HG03039 (cell line): ENCODE data around the gene RNF121.
"Not testable (repeated sequence)": the region's sequence is repeated elsewhere in the genome, so short reads cannot be mapped to it uniquely, and the experiment has no call there.

Experiments used
- ATAC-seq: cut with Tn5 transposase; IDR thresholded peaks from one replicate; pipeline ENCODE4 v1.9.1; 2021; ENCODE audit warnings: mild to moderate bottlenecking, moderate library complexity; ENCODE audit not compliant: unreplicated experiment

RNF121 gene

DNA sequence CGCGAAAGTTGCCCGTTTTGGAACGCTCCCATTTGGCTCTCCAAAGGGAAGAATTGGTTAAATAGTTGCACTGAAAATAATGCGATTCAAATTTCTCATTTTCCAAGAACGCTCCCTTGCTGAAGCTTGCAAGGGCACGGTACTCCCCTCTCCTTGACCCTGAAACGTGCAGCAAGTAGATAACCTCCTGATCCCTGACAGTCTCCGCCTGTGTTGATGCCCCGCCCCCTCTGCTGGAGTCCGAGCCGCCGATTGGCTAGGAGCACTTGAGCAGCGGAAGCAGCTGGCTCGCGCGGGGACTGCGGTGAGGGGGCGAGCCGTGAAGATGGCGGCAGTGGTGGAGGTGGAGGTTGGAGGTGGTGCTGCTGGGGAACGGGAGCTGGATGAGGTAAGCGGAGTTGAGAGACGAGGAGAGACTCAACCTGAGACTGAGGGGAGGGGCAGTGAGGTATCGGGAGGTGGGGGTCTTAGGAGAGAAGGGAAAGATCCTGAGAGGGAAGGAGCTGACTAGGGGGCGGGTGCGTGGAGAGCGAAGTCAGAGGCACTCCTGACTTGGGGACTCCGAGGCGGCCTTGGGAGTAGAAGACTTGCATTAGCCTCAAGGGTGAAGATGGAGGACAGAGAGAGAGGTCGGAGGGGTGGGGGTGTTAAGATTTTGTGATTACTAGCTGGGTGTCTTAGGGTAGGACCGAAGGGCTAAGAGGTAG is at the start of gene RNF121:
RNF121 (plus strand) TSS at position 310 of the 707 bp plus-strand sequence; CDS start at position 326, 16 bp downstream.
- ATAC-seq = peak; percentile 73

DNA sequence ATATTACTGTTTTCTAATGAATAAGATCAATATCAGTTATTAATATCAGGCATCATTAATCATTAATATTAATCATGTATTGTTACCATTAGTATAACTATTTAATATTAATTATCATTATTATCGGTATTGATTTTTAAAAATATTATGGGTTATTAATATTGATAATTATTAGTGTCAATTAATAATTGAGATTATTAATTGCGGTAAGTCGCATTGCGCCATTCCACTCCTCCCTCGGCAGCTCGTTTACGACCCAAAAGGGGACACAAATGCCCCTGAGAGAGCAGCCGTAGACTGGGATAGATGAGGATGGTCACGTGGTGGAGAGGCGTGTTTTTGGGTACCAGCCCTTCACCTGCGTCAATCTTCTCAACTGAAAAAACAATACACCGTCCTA is 43.0 kb upstream of the RNF121 start:
- ATAC-seq = not testable (repeated sequence)

DNA sequence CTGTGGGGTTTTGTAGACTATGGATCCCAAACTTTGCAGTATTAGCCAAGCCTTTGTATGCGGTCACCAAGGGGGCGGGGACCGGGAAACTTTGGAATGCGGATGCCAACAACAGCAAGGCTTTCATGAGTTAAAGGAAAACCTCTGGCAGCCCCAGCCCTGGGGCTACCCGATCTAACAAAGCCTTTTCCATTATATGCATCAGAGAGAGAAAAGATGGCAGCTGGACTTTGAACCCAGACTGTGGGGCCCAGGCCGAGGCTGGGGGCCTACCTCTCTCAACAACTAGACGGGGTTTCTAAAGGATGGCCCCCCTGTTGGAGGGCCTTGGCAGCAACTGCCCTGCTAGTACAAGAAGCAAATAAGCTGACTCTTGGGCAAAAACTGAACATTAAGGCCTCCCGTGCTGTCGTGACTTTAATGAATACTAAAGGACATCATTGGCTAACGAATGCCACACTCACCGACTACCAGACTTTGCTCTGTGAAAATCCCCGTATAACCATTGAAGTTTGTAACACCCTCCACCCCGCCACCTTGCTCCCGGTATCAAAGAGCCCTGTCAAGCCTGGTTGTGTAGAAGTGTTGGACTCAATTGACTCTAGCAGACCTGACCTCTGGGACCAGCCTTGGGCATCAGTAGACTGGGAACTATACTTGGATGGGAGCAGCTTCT is 40.4 kb upstream of the RNF121 start:
- not testable (repeated sequence) for ATAC-seq

DNA sequence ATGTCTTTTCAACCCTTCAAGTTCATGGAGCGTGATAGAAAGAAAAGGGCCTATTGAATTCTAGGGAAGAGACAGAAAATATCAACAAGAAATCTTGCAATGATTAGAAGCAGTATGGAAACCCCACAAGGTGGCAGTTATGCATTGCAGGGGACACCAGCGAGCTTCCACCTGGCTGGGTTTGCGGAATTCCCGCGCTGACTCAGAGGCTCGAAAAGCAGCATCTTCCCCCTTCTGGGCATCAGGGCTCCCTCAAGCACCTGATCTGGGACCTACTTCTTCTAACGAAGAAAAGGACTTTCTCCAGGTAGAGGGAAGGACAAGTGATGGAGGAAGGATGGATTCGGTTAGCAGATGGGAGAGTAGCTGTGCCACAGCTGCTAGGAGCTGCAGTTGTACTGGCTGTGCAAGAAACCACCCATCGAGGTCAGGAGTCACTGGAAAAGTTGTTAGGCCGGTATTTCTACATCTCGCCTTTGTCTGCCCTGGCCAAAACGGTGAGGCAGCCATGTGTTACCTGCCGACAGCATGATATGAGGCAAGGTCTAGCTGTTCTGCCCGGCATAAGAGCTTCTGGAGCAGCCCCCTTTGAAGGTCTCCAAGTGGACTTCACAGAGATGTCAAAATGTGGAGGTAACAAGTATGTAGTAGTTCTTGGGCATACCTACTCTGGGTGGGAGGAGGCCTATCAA is 39.5 kb upstream of the RNF121 start:
- not testable (repeated sequence) for ATAC-seq

DNA sequence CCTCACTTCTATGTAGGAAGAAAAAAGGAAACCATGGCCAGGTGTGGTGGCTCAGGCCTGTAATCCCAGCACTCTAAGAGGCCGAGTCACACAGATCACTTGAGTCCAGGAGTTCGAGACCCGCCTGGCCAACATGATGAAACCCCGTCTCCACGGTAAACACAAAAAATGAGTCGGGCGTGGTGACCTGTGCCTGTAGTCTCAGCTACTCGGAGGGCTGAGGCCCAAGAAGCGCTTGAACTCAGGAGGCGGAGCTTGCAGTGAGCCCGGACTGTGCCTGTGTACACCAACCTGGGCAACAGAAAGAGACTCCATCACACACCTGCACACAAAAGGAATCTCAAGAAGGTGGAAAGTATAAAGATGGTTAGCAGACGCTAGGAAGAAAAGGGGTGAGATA is 32.9 kb upstream of the RNF121 start:
- ATAC-seq = no peak

DNA sequence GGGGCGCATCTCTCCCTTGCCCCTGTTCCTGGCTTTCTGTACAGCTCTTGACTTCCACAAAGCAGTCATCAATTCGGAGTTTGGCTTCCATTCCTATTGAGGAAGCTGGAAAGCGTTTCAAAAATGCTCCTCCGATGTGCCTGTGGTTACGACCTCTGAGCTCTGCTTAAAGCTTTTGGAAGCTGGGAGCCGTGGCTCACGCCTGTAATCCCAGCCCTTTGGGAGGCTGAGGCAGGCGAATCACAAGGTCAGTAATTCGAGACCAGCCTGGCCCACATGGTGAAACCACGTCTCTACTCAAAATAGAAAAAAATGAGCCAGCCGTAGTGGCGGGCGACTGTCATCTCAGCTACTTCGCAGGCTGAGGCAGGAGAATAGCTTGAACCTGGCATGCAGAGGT is 27.7 kb upstream of the RNF121 start:
- not testable (repeated sequence) for ATAC-seq

DNA sequence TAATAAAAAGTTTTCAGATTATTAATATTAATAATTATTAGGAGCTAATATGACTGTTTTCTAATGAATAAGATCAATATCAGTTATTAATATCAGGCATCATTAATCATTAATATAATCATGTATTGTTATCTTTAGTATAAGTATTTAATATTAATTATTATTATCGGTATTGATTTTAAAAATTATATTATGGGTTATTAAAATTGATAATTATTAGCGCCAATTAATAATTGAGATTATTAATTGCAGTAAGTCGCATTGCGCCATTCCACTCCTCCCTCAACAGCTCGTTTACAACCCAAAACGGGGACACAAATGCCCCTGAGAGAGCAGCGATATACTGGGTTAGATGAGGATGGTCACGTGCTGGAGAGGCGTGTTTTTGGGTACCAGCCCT is 20.6 kb upstream of the RNF121 start:
- ATAC-seq = no peak

DNA sequence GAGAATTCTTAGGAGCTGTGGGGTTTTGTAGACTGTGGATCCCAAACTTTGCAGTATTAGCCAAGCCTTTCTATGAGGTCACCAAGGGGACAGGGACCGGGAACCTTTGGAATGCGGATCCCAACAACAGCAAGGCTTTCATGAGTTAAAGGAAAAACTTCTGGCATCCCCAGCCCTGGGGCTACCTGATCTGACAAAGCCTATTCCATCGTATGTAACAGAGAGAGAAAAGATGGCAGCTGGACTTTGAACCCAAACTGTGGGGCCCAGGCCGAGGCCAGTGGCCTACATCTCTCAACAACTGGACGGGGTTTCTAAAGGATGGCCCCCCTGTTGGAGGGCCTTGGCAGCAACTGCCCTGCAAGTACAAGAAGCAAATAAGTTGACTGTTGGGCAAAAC is 18.1 kb upstream of the RNF121 start:
- ATAC-seq = not testable (repeated sequence)

DNA sequence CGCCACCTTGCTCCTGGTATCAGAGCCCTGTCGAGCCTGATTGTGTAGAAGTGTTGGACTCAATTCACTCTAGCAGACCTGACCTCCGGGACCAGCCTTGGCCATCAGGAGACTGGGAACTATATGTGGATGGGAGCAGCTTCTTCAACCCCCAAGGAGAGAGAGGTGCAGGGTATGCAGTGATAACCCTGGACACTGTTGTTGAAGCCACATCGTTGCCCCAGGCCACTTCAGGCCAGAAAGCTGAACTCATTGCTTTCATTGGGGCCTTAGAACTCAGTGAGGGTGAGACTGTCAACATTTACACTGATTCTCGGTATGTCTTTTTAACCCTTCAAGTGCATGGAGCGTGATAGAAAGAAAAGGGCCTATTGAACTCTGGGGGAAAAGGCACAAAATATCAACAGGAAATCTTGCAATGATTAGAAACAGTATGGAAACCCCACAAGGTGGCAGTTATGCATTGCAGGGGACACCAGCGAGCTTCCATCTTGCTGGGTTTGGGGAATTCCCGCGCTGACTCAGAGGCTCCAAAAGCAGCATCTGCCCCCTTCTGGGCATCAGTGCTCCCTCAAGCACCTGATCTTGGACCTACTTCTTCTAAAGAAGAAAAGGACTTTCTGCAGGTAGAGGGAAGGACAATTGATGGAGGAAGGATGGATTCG is 17.4 kb upstream of the RNF121 start:
- not testable (repeated sequence) for ATAC-seq

DNA sequence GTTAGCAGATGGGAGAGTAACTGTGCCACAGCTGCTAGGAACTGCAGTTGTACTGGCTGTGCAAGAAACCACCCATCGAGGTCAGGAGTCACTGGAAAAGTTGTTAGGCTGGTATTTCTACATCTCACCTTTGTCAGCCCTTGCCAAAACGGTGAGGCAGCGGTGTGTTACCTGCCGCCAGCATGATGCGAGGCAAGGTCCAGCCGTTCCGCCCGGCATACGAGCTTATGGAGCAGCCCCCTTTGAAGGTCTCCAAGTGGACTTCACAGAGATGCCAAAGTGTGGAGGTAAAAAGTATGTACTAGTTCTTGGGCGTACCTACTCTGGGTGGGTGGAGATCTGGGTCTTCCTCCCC is 16.9 kb upstream of the RNF121 start:
- ATAC-seq = not testable (repeated sequence)

DNA sequence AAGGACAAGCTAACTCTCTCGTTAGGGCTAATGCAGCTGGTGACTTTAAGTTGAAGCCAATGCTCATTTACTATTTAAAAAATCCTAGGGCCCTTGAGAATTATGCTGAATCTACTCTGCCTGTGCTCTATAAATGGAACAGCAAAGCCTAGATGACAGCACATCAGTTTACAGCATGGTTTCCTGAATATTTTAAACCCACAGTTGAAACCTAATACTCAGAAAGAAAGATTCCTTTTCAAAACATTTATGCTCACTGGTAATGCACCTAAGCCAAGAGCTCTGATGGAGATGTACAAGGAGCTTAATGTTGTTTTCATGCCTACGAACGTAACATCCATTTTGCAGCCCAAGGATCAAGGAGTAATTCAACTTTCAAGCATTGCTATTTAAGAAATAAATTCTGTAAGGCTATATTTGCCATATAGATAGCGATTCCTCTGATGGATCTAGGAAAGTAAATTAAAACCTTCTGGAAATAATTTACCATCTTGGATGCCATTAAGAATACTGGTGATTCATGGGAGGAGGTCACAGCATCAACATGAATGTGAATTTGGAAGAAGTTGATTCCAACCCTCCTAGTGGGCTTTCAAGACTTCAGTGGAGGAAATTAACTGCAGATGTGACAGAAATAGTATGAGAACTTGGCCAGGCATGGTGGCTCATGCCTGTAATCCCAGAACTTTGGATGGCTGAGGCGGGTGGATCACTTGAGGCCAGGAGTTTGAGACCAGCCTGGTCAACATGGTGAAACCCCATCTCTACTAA is 14.9 kb upstream of the RNF121 start:
- no peak for ATAC-seq

DNA sequence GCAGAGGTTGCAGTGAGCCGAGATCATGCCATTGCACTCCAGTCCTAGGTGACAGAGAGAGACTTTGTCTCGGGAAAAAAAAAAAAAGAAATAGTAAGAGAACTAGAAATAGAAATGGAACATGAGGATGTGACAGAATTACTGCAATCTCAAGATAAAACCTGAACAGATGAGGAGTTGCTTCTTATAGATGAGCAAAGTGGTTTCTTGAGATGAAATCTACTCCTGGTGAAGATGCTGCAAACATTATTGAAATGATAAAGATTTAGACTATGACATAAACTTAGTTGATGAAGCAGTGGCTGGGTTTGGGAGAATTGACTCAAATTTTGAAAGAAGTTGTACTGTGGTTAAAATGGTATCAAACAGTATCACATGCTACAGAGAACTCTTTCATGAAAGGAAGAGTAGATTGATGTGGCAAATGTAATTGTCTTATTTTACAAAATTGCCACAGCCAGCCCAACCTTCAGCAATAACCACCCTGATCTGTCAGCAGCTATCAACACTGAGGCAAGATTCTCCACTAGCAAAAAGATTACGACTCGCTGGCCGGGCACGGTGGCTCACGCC is 14.1 kb upstream of the RNF121 start:
- ATAC-seq = no peak

DNA sequence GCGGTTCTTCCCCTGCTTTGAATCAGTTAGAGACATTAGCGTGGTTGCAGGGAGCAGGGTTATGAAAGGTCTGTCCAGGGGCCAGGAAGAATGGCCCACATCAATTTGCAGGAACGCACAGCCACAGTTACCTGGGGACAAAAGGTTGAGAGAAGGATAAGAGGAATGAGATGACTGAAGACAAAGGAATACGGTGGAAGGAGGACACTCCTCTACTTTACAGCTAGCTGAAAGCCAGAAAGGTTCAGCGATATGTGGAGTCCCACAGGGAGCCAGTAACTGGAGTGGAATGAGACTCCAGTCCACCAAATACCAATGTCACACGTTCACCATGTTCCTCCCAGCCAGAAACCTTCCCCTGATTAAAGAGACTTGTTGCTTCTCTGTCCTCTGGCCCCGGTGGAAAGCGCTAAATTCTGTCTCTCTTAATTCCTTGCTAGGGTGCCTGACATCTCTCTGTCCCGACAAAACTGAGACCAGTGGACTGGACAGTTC is 11.2 kb upstream of the RNF121 start:
- no peak for ATAC-seq

DNA sequence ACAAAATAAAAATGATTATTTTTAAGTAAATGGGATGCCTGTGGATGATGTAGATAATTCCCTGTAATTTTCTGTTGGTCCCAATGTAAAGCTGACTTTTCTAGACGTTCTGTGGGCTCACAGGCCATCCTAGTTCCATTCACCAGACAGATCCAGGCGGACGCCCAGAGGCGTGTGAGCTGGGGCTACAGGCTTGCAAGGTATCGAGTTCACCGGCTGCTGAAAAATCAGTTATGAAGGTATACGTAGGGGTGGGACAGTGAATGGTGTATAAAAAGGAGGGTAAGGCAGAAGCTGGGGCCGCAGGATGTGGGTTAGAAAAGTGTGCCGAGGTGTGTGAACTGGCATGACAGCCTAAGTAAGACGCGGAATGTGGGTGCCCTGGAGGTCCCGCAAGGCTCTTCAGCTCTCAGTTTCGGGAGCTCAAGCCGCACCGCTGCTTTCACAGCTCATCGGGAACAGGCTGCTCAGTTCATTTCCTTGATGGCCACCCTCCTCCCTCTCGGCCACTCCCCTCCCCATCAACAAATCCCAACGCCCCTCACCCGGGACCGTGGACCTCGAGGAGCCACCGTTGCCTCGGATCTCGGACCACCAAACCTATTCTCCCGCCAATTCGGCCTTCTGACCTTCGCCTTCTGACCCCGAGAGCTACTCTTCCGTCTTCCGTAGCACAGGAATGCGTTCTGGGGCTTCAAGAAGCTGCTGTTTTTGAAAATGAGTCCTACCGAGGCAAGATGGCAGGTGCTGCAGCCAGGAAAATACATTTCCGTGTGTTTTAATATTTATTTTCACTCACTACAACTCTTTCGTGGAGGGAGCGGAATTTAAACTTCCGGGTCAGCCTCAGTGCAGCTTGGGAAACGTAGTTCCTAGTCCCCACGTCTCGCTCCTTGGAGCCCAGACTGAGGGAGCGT is 768 bp upstream of the RNF121 start, which contains the start of gene XNDC1N:
XNDC1N (minus strand) TSS at position 775 of the 917 bp plus-strand sequence. CDS start 5,241 bp downstream, outside the sequence.
- peak; percentile 56 for ATAC-seq

DNA sequence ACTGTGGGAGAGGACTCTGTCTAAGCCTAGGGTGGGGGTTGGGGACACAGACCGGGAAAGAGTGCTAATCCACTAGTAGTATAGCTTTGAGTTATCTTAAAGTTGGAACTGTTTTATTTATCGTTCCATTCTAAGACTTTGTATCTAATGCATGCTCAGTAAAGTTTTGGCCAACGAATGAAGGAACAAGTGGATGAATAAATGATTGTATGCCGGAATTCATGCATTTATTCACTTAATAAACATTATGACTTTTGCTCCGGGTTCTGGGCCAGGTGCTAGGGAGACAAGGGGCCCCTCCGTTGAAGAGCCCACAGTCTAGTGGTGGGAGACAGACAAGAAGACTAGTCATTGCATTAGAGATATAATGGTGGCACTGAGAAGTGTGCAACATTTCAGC is 645 bp downstream of the RNF121 start:
- no peak for ATAC-seq

DNA sequence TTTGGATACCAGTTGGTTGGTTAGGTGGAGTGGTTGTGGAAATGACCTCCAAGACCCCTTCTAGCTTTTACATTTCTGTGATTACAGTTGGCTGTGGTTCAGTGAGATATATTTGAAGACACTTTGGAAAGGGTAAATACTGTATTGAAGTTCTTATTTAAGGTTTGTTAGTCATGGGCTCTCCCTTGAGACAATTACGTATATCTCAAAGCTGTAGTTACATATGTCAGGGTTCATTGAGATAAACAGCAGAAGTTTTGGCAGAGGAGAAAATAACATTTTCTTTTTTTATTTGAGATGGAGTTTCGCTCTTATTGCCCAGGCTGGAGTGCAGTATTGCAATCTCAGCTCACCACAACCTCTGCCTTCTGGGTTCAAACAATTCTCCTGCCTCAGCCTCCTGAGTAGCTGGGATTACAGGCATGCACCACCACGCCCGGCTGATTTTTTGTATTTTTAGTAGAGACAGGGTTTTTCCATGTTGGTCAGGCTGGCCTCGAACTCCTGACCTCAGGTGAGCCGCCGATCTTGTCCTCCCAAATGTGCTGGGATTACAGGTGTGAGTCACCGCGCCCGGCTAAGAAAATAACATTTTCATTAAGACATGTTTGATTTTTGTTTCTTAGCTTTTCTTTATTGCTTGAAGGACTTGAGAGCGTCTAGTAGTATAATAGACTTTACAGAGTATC is 1.9 kb downstream of the RNF121 start:
- no peak for ATAC-seq

DNA sequence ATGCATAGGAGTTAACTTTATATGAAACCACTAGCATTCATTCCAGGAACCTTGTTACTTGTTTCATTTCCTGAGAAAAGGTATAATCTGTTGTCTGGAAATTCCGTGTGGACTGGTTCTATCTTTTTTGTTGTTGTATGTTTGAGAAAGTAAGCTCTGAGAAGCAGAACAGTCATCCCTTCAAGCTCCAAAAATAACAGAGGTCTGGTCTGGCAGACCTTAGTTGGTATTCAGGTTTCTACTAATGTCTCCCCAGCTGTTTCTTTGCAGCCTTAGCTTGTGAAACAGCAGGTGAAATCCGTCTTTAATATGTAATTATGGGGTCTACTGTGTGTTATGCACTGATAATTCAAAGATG is 2.4 kb downstream of the RNF121 start:
- ATAC-seq = no peak

DNA sequence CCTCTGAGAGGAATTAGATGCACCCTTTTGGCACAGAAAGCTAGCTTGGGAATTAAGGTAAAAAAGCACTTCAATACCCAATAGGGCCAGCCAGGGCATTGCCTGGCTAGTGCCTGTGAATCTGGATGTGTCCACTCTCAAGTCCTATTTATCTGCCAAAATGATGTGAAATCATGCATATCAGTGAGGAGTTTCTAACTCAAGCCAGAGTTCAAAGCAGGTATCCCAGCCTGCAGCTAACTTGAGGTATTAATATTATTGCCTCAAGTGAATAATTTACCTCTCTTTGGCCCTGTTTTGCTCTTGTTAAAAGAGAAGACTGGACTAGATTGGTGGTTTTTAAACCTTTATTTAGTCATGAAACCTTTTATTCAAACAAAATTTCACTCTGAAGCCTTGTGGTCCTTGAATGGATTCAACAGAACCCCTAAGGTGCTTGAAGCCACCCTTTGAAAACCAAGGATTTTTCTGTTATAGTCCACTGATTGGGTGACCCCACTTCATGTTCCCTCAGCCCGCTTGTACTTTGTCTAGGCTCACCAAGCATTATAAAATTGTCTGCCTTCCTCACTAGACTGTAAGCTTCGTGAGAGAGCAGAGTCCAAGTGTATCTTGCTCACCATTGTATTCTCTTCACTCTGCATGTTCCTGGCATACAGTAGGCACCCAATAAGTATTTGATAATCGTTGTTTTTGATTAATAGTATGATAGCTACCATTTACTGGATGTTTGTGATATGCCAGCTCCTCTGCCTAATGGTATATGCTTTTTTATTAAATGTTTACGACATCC is 4.5 kb downstream of the RNF121 start:
- no peak for ATAC-seq
